ENCODE data around the gene MED14.

The MED14 gene

GRCh38 chrX:40663078-40663740 is 72.1 kb downstream of the MED14 start:
- no peak for DNase-seq

- no peak for DNase-seq
Measured at GRCh38 chrX:40661489-40661888, 73.9 kb downstream of the MED14 start.

GRCh38 chrX:40660381-40660780 is 75.0 kb downstream of the MED14 start:
- no peak for DNase-seq

- DNase-seq, result no peak
Measured at GRCh38 chrX:40653535-40653934, 81.8 kb downstream of the MED14 start.

- no peak for DNase-seq
Measured at GRCh38 chrX:40652664-40653063, 82.7 kb downstream of the MED14 start.

- DNase-seq, result peak in 3 of 4 experiments; percentile 42 to 69 (median 50)
Measured at GRCh38 chrX:40651620-40652223, 83.6 kb downstream of the MED14 start.

GRCh38 chrX:40647307-40648197 is 87.8 kb downstream of the MED14 start, which contains the start of gene CXorf38:
Gene CXorf38, minus strand, starts transcription at chrX:40647561. Its CDS starts 41 bp downstream, at chrX:40647520.
- DNase-seq, result peak; percentile 58 to 98 (median 86)

GRCh38 chrX:40646489-40647306 is 88.6 kb downstream of the MED14 start:
- peak in 1 of 4 experiments; percentile 33 for DNase-seq

GRCh38 chrX:40644821-40645358 is 90.5 kb downstream of the MED14 start:
- peak in 1 of 4 experiments; percentile 16 for DNase-seq

- no peak for DNase-seq
Measured at GRCh38 chrX:40644176-40644575, 91.2 kb downstream of the MED14 start.

GRCh38 chrX:40637687-40638086 is 97.7 kb downstream of the MED14 start:
- no peak for DNase-seq

GRCh38 chrX:40632199-40632598 is 103.1 kb downstream of the MED14 start:
- no peak for DNase-seq

- no peak for DNase-seq
Measured at GRCh38 chrX:40628506-40628905, 106.8 kb downstream of the MED14 start.

- DNase-seq, result no peak
Measured at GRCh38 chrX:40625294-40625693, 110.0 kb downstream of the MED14 start.

GRCh38 chrX:40623665-40624064 is 111.7 kb downstream of the MED14 start:
- DNase-seq, result no peak

- DNase-seq, result no peak
Measured at GRCh38 chrX:40623139-40623536, 112.2 kb downstream of the MED14 start, which contains the start of gene MPC1L. Gene MPC1L, plus strand, starts transcription at chrX:40623428. Its CDS starts 138 bp downstream, at chrX:40623566.

GRCh38 chrX:40622479-40623138 is 112.7 kb downstream of the MED14 start:
- DNase-seq, result no peak

GRCh38 chrX:40617566-40617965 is 117.8 kb downstream of the MED14 start:
- DNase-seq, result no peak

- no peak for DNase-seq
Measured at GRCh38 chrX:40615976-40616375, 119.4 kb downstream of the MED14 start.

GRCh38 chrX:40612511-40612910 is 122.8 kb downstream of the MED14 start:
- DNase-seq, result no peak

- no peak for DNase-seq
Measured at GRCh38 chrX:40607381-40607780, 128.0 kb downstream of the MED14 start.

GRCh38 chrX:40603446-40603845 is 131.9 kb downstream of the MED14 start:
- DNase-seq, result no peak
